HCT116 (cell line): ENCODE measurements around the gene NTRK3. TPM values are rescaled to one million over a fixed set of nuclear protein-coding genes. Genes with fewer than 3 reads are reported as not detected.

ENCODE experiments used
- ATAC-seq: fragments of 200-7000 bp; cut with Tn5 transposase; 2 replicates; pipeline ENCODE4 v1.9.1; 2020; ENCODE audit warnings: mild to moderate bottlenecking, moderate library complexity
- BruUV-seq: library from RNA; stranded (reverse); fragments of 400-500 nt; replicated peaks from 2 replicates; lab custom pipeline; 2021; lab: Mats Ljungman, UMichigan
- CTCF ChIA-PET: fragments of 300-600 bp; sonication (Branson Sonifier 250); formaldehyde crosslinking; loops from one replicate; lab custom pipeline; 2021; ENCODE audit warnings: antibody characterized with exemption; lab: Charles Lee
- POLR2A ChIA-PET: fragments of 300-600, 350-600 bp; sonication (Branson Sonifier 250); formaldehyde crosslinking; loops from one replicate; lab custom pipeline; 2021; ENCODE audit warnings: antibody characterized with exemption; lab: Charles Lee
- RAD21 ChIA-PET, 2 experiments: fragments of 300-600 bp; sonication (Branson Sonifier 250); formaldehyde crosslinking; loops; one replicate each; lab custom pipeline; 2023; ENCODE audit warnings: low total read pairs in 2 of 2; ENCODE audit not compliant: uncharacterized antibody in 2 of 2, unreplicated experiment in 2 of 2, low non-redundant PET in 1 of 2; lab: Charles Lee
- DNase-seq: peaks from one replicate; pipeline ENCODE4 v3.0.0-alpha.2; 2010; ENCODE audit warnings: low read depth, low spot score
- H2AFZ ChIP-seq: fragments of 200-600 bp; shearing (Covaris generic), sonication (generic); 2 replicates; pipeline ENCODE4 v1.6.1; 2017; ENCODE audit warnings: low read depth, mixed run types, mixed read lengths, antibody characterized with exemption, low read length; ENCODE audit not compliant: poor library complexity, severe bottlenecking
- H3K27ac ChIP-seq: 2 replicates; pipeline ENCODE4 v1.5.1; 2012; ENCODE audit warnings: low read depth, low read length
- H3K27me3 ChIP-seq: fragments of 200-600 bp; sonication (generic); 2 replicates; pipeline ENCODE4 v1.6.1; 2016; ENCODE audit warnings: mixed run types, low read length, mixed read lengths; ENCODE audit not compliant: insufficient read depth
- H3K36me3 ChIP-seq, 2 experiments: fragments of 200-500 bp in 1 of 2; fragments of 200-600 bp in 1 of 2; sonication (Bioruptor generic) in 1 of 2; sonication (generic) in 1 of 2; 2 replicates each; pipeline versions ENCODE4 v1.5.1 to v1.6.1; 2014 to 2016; ENCODE audit warnings: low read length in 2 of 2, inconsistent platforms in 1 of 2, mixed read lengths in 1 of 2, mixed run types in 1 of 2; ENCODE audit not compliant: insufficient read depth in 2 of 2, control insufficient read depth in 1 of 2
- H3K4me1 ChIP-seq, 2 experiments: fragments of 200-600 bp in 1 of 2; sonication (generic) in 1 of 2; 2 replicates each; pipeline versions ENCODE4 v1.5.1 to v1.6.1; 2012 to 2017; ENCODE audit warnings: low read length in 2 of 2, inconsistent platforms in 1 of 2, mild to moderate bottlenecking in 1 of 2, mixed read lengths in 1 of 2, mixed run types in 1 of 2, moderate library complexity in 1 of 2; ENCODE audit not compliant: insufficient read depth in 2 of 2, control insufficient read depth in 1 of 2
- H3K4me2 ChIP-seq: fragments of 200-600 bp; sonication (generic); 2 replicates; pipeline ENCODE4 v1.6.1; 2017; ENCODE audit warnings: mixed run types, low read length, mixed read lengths
- H3K4me3 ChIP-seq, 2 experiments: fragments of 200-600 bp in 1 of 2; sonication (generic) in 1 of 2; replicated peaks in 1 of 2; 2 replicates each; pipeline ENCODE4 v1.5.1; 2011 to 2016; ENCODE audit warnings: low read length in 2 of 2, control low read depth in 1 of 2, low read depth in 1 of 2, mild to moderate bottlenecking in 1 of 2, mixed read lengths in 1 of 2, mixed run types in 1 of 2
- H3K79me2 ChIP-seq: fragments of 200-600 bp; sonication (generic); 2 replicates; pipeline ENCODE4 v1.6.1; 2017; ENCODE audit warnings: mild to moderate bottlenecking, mixed run types, low read length, moderate library complexity, mixed read lengths; ENCODE audit not compliant: insufficient read depth
- H3K9ac ChIP-seq: fragments of 200-600 bp; sonication (generic); 2 replicates; pipeline ENCODE4 v1.6.1; 2016; ENCODE audit warnings: low read length, mixed read lengths
- H3K9me2 ChIP-seq: fragments of 200-600 bp; sonication (generic), shearing (Covaris generic); 2 replicates; pipeline ENCODE4 v1.6.1; 2017; ENCODE audit warnings: mixed run types, mild to moderate bottlenecking, moderate library complexity; ENCODE audit not compliant: insufficient read depth
- H3K9me3 ChIP-seq, 2 experiments: fragments of 200-500 bp in 1 of 2; fragments of 200-600 bp in 1 of 2; sonication (Bioruptor generic) in 1 of 2; sonication (generic) in 1 of 2; 2 replicates each; pipeline ENCODE4 v1.6.1; 2014 to 2017; ENCODE audit warnings: low read length in 2 of 2, mixed read lengths in 2 of 2, inconsistent platforms in 1 of 2, low read depth in 1 of 2, mild to moderate bottlenecking in 1 of 2, mixed run types in 1 of 2, moderate library complexity in 1 of 2; ENCODE audit not compliant: control insufficient read depth in 1 of 2, insufficient read depth in 1 of 2
- H4K20me1 ChIP-seq: fragments of 200-600 bp; sonication (generic), shearing (Covaris generic); 2 replicates; pipeline ENCODE4 v1.6.1; 2017; ENCODE audit warnings: mixed run types, mild to moderate bottlenecking, moderate library complexity; ENCODE audit not compliant: insufficient read depth
- CEBPB ChIP-seq: IDR thresholded peaks from 2 replicates; pipeline ENCODE4 v1.6.1; 2012; ENCODE audit warnings: low read depth
- EGR1 ChIP-seq: IDR thresholded peaks from 2 replicates; pipeline ENCODE4 v1.6.1; 2012; ENCODE audit warnings: low read depth
- EZH2 ChIP-seq: fragments of 200-600 bp; sonication (generic); IDR thresholded peaks from 2 replicates; pipeline ENCODE4 v1.6.1; 2017; ENCODE audit warnings: antibody characterized with exemption, mixed run types
- EZH2phosphoT487 ChIP-seq: fragments of 200-600 bp; IDR thresholded peaks from 2 replicates; pipeline ENCODE4 v1.6.1; 2018; ENCODE audit warnings: antibody characterized with exemption, borderline replicate concordance
- FOSL1 ChIP-seq: IDR thresholded peaks from 2 replicates; pipeline ENCODE4 v1.6.1; 2012; ENCODE audit warnings: low read depth
- POLR2AphosphoS5 ChIP-seq: IDR thresholded peaks from 2 replicates; pipeline ENCODE4 v1.6.1; 2011; ENCODE audit warnings: mild to moderate bottlenecking, low read depth, low read length, moderate library complexity
- SP1 ChIP-seq: IDR thresholded peaks from 2 replicates; pipeline ENCODE4 v1.6.1; 2012; ENCODE audit warnings: low read depth
- YY1 ChIP-seq: IDR thresholded peaks from 2 replicates; pipeline ENCODE4 v1.6.1; 2011; ENCODE audit warnings: low read length, low read depth, moderate library complexity, mild to moderate bottlenecking; ENCODE audit not compliant: insufficient replicate concordance; ENCODE audit errors: extremely low read depth
- ZNF274 ChIP-seq: fragments of 200-500 bp; sonication (Bioruptor generic); IDR thresholded peaks from 2 replicates; pipeline ENCODE4 v1.6.1; 2014; ENCODE audit warnings: mild to moderate bottlenecking, low read depth, low read length, inconsistent platforms
- intact Hi-C: fragments of 100-400 bp; cut with micrococcal nuclease; formaldehyde crosslinking; loops from 2 replicates; pipeline ENCODE4 v1.10.0; 2022
- total RNA-seq: library from RNA; stranded (reverse); gene quantifications from one replicate; pipeline ENCODE4 v1.2.1, GENCODE V29; 2021; ENCODE audit not compliant: unreplicated experiment
- TF ChIP-seq, protein P1 (sequence below): IDR thresholded peaks from 2 replicates; pipeline ENCODE4 v1.6.1; 2012

The NTRK3 gene
- total RNA-seq, 1 experiment from 2014 or later = not detected

DNA sequence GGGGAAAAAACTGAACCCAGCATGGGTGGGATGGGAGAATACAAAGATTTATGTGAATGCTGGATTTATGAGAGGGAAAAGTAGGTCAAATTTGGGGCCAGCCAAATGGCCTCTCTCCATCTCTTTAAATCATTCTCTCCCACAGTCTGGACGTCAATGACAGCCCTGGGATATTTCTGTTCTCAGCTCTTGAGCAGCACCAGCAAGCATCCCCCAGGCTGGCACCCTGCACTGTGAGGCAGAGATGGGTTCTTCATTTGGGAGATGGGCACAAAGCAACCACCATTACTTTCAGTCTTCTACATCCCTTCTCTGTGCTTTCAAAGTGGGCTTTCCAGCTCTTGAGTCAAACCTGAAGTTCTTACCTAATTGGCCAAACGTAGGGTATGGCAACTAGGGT, 321.0 kb downstream of the NTRK3 start:
- Histone ChIP-seq H3K9ac (no peak overlapping the region), H3K4me1 (no peaks in the 10 kb centered on the region; a peak in 1 of 4 replicates), H2AFZ (no peak overlapping the region), H3K27me3 (no peaks in the 10 kb centered on the region), H3K4me2 (no peak overlapping the region), H3K36me3 (no peaks in the 10 kb centered on the region), H3K79me2 (no peaks in the 10 kb centered on the region), H3K9me3 (peaks cover 0 to 15% of the 10 kb centered on the region in 2 experiments; a peak in 2 of 4 replicates), H3K27ac (no peak overlapping the region), H4K20me1 (no peaks in the 10 kb centered on the region), H3K9me2 (no peaks in the 10 kb centered on the region), H3K4me3 (no peak overlapping the region)
- ChIA-PET POLR2A (no interaction called here), CTCF (no interaction called here), RAD21 (no interaction called here)
- TF ChIP-seq SP1 (no peak), CEBPB (no peak), EZH2phosphoT487 (no peak), YY1 (no peak), EGR1 (no peak)
- intact Hi-C loops = no loop called here
- DNase-seq (no peak), ATAC-seq (no peak)
- no TSS peak for BruUV-seq

DNA sequence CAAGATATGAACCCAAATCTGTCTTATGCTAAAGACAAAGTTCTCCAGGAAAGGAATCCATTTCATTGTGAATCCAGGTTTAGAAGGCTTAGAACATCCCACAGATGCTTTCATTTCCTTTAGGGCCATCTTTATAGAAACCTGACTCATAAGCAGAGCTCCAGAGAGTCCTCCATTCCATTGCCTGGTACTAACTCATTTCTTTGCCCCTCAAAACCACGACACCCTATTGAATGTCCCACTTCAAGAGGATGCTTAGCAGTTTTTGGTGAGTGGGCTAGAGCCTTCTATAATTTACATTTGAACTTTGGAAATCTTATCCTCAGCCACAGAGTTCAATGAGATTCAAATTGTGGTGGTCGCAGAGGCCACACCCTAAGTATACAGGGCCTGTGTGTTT, 325.0 kb downstream of the NTRK3 start:
- Histone ChIP-seq H3K27ac (no peak overlapping the region), H3K79me2 (no peaks in the 10 kb centered on the region), H3K9ac (no peak overlapping the region), H2AFZ (no peak overlapping the region), H3K4me2 (no peak overlapping the region), H4K20me1 (no peaks in the 10 kb centered on the region), H3K9me2 (no peaks in the 10 kb centered on the region), H3K36me3 (no peaks in the 10 kb centered on the region), H3K4me1 (no peaks in the 10 kb centered on the region; a peak in 1 of 4 replicates), H3K4me3 (no peak overlapping the region), H3K9me3 (peaks cover 0 to 6% of the 10 kb centered on the region in 2 experiments; a peak in 2 of 4 replicates), H3K27me3 (no peaks in the 10 kb centered on the region)
- CTCF ChIA-PET = no interaction called here
- no TSS peak for BruUV-seq
- TF ChIP-seq POLR2AphosphoS5 = no peak
- TF ChIP-seq EGR1 = no peak
- no peak for TF ChIP-seq ZNF274
- no peak for TF ChIP-seq EZH2
- TF ChIP-seq, protein P1, sequence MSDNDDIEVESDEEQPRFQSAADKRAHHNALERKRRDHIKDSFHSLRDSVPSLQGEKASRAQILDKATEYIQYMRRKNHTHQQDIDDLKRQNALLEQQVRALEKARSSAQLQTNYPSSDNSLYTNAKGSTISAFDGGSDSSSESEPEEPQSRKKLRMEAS = no peak
- no peak for TF ChIP-seq FOSL1
- intact Hi-C loops = no loop called here
- DNase-seq (no peak), ATAC-seq (no peak)
- RAD21 ChIA-PET = no interaction called here
- POLR2A ChIA-PET = no interaction called here
